Peyer's patch (tissue), 4 donors: ENCODE measurements around the gene WBP4. TPM values are rescaled to one million over a fixed set of nuclear protein-coding genes. Genes with fewer than 3 reads are reported as not detected.
A peak's percentile ranks its signal among the peaks of the same experiment; 100 is the strongest.
"Not testable (repeated sequence)": the region's sequence is repeated elsewhere in the genome, so short reads cannot be mapped to it uniquely, and the experiment has no call there.

Source experiments
- DNase-seq, 3 donors: peaks; one replicate each; pipeline ENCODE4 v3.0.0-alpha.2; 2017 to 2019
- H3K27ac ChIP-seq, 4 donors: fragments of 200-600 bp; sonication (generic); one replicate each; pipeline ENCODE4 v1.5.1; 2016 to 2019
- H3K27me3 ChIP-seq, 2 donors: fragments of 200-600 bp; sonication (generic); one replicate each; pipeline ENCODE4 v1.5.1; 2019
- H3K36me3 ChIP-seq, 3 donors: fragments of 200-600 bp; sonication (generic); one replicate each; pipeline ENCODE4 v1.5.1; 2016 to 2019
- H3K4me1 ChIP-seq, 4 donors: fragments of 200-600 bp; sonication (generic); one replicate each; pipeline ENCODE4 v1.5.1; 2016 to 2019
- H3K4me3 ChIP-seq, 4 donors: fragments of 200-600 bp; sonication (generic); 1 replicate in 3 of 4; 2 replicates in 1 of 4; pipeline ENCODE4 v1.5.1; 2016 to 2019; ENCODE audit warnings: mild to moderate bottlenecking in 1 of 4
- H3K9me3 ChIP-seq, 4 donors: fragments of 200-600 bp; sonication (generic); one replicate each; pipeline ENCODE4 v1.5.1; 2016 to 2019; ENCODE audit warnings: mild to moderate bottlenecking in 1 of 4
- POLR2A ChIP-seq, 2 donors: fragments of 450-650 bp; IDR thresholded peaks; one replicate each; pipeline ENCODE4 v1.5.1; 2017; ENCODE audit warnings: antibody characterized with exemption in 2 of 2, mild to moderate bottlenecking in 2 of 2, moderate library complexity in 2 of 2
- total RNA-seq, 4 donors: library from RNA; depleted of rRNA; stranded (reverse); fragments of >200 nt; gene quantifications; one replicate each; pipeline ENCODE4 v1.1.0, GENCODE V29; 2016
- TF ChIP-seq, protein P1 (sequence below), 6 experiments: fragments of 450-650 bp in 4 of 6; fragments of 200-600 bp in 2 of 6; sonication (generic) in 1 of 6; IDR thresholded peaks; one replicate each; pipeline ENCODE4 v1.5.1; 2017 to 2019; ENCODE audit warnings: antibody characterized with exemption in 6 of 6, mild to moderate bottlenecking in 3 of 6, moderate library complexity in 1 of 6

Gene WBP4
- total RNA-seq, 4 donors from 2014 or later, result 8.4 to 13.2 (median 8.6) TPM

DNA sequence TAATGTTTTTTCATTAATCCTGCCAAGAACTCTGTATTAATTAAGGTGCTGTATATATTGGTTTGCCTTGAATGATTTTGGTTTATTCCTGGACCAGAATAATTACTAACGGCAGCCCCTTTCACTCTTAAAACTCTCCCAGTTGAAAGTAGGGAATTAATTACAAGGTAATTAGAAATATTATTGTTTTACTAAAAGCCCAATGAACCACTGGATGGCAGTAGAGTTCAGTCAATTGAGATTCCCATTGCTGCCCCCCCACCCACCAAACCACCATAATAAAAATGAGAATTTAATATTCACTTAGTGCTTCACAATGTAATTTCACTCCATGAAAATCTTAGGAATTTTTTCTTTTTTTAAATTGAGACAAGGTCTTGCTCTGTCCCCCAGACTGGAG lies 13.7 kb downstream of the WBP4 start:
- TF ChIP-seq, protein P1, sequence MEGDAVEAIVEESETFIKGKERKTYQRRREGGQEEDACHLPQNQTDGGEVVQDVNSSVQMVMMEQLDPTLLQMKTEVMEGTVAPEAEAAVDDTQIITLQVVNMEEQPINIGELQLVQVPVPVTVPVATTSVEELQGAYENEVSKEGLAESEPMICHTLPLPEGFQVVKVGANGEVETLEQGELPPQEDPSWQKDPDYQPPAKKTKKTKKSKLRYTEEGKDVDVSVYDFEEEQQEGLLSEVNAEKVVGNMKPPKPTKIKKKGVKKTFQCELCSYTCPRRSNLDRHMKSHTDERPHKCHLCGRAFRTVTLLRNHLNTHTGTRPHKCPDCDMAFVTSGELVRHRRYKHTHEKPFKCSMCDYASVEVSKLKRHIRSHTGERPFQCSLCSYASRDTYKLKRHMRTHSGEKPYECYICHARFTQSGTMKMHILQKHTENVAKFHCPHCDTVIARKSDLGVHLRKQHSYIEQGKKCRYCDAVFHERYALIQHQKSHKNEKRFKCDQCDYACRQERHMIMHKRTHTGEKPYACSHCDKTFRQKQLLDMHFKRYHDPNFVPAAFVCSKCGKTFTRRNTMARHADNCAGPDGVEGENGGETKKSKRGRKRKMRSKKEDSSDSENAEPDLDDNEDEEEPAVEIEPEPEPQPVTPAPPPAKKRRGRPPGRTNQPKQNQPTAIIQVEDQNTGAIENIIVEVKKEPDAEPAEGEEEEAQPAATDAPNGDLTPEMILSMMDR (IDR thresholded peaks at IDR 0.05), result peak; percentile 25 to 57 (median 52)
- TF ChIP-seq POLR2A (IDR thresholded peaks at IDR 0.05), result no peak
- peaks cover 0 to 75% (median 3%) of the 10 kb centered on the region in 3 donors for H3K36me3 ChIP-seq
- peak in 1 of 3 donors; percentile 38 for DNase-seq
- H3K4me3 ChIP-seq, result no peak overlapping the region
- H3K27ac ChIP-seq, result no peak overlapping the region
- H3K9me3 ChIP-seq, result no peaks in the 10 kb centered on the region
- no peaks in the 10 kb centered on the region for H3K4me1 ChIP-seq
- H3K27me3 ChIP-seq, result no peaks in the 10 kb centered on the region

DNA sequence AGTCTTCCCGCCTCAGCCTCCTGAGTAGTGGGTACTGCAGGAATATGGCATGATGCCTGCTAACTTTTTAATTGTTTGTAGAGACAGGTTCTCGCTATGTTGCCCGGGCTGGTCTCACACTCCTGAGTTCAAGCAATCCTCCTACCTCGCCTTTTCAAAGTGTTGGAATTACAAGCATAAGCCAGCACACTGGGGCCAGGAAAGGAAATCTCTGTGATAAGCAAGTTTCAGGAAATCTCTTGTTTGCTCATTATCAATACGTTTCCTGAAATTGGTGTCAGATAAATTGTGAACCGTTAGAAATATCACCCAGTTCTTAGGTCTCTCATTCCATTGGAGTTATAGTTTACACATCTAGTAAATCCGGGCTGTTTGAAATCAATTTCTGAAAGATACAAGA lies 14.2 kb downstream of the WBP4 start:
- Histone ChIP-seq H3K36me3 (peaks cover 0 to 75% (median 0%) of the 10 kb centered on the region in 3 donors), H3K4me1 (no peaks in the 10 kb centered on the region), H3K27me3 (no peaks in the 10 kb centered on the region), H3K4me3 (no peak overlapping the region), H3K27ac (no peak overlapping the region), H3K9me3 (no peaks in the 10 kb centered on the region)
- TF ChIP-seq, protein P1 (IDR thresholded peaks at IDR 0.05), result no peak
- TF ChIP-seq POLR2A (IDR thresholded peaks at IDR 0.05), result no peak
- DNase-seq, result no peak

DNA sequence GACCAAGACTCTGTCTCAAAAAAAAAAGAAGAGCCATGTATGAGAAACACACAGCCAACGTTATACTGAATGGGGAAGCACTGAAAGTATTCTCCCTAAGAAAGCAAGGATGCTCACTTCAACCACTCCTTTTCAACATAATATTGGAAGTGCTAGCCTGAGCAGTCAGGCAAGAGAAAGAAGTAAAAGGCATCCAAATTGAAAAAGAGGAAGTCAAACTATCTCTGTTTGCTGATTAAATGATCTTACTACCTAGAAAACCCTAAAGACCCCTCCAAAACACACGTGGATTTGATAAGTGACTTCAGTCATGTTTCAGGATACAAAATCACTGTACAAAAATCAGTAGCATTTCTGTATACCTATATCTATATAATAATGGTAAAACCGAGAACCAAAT lies 16.2 kb downstream of the WBP4 start:
- no peak for DNase-seq
- Histone ChIP-seq H3K4me3 (no peak overlapping the region), H3K36me3 (peaks cover 0 to 74% (median 0%) of the 10 kb centered on the region in 3 donors), H3K9me3 (no peaks in the 10 kb centered on the region), H3K27me3 (no peaks in the 10 kb centered on the region), H3K4me1 (no peaks in the 10 kb centered on the region), H3K27ac (no peak overlapping the region)
- TF ChIP-seq, protein P1 (IDR thresholded peaks at IDR 0.05), result no peak
- no peak for TF ChIP-seq POLR2A (IDR thresholded peaks at IDR 0.05)

DNA sequence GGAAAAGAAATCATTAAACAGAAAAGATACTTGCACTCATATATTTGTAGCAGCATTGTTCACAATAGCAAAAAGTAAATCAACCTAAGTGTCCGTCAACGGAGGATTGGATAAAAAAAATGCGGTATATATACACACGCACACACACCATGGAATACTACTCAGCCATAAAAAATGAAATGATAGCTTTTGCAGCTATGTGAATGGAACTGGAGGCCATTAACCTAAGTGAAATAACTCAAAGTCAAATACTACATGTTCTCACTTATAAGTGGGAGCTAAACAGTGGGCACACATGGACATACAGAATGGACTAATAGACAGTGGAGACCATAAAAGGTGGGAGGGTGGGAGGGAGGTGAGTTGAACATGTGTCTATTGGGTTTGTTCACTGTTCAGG lies 18.4 kb downstream of the WBP4 start:
- Histone ChIP-seq H3K9me3 (no peaks in the 10 kb centered on the region), H3K4me3 (no peak overlapping the region), H3K4me1 (no peaks in the 10 kb centered on the region), H3K36me3 (peaks cover 0 to 60% (median 0%) of the 10 kb centered on the region in 3 donors), H3K27me3 (no peaks in the 10 kb centered on the region), H3K27ac (no peak overlapping the region)
- TF ChIP-seq POLR2A (IDR thresholded peaks at IDR 0.05), result no peak
- TF ChIP-seq, protein P1 (IDR thresholded peaks at IDR 0.05), result no peak
- no peak for DNase-seq

DNA sequence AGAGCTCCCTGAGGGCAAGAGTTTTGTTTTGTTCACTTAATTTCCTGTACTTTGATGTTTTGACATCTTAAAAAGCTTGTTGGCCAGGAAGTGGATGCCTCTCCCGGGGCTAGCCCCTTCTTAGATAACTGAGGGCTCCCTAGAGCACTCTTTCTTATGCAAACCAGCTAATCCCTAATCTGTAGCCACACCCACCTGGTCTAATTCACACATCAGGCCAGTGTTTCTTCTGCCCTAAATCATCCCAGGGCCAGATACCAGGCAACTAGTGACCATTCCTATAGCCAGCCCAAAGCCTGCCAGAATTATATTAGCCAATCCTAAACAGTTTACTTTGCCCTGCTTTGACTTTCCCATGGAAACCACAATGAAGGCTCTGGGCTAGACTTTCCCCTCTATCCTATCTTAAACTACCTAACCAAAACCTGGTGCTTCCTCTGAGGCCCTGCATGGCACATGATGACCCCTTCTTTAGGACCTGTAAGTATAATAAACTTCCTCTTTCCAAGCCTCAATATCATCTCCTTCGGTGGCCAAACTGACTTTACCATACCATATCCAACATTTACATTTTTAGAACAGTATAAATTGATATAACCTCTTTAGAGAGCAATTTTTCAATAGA lies 24.8 kb downstream of the WBP4 start:
- DNase-seq, result no peak
- H3K4me1 ChIP-seq, result no peaks in the 10 kb centered on the region
- H3K27ac ChIP-seq, result no peak overlapping the region
- H3K4me3 ChIP-seq, result no peak overlapping the region
- H3K27me3 ChIP-seq, result no peaks in the 10 kb centered on the region
- H3K9me3 ChIP-seq, result no peaks in the 10 kb centered on the region
- peaks cover 0 to 21% (median 0%) of the 10 kb centered on the region in 3 donors for H3K36me3 ChIP-seq
- TF ChIP-seq POLR2A (IDR thresholded peaks at IDR 0.05), result no peak
- TF ChIP-seq, protein P1 (IDR thresholded peaks at IDR 0.05), result no peak

DNA sequence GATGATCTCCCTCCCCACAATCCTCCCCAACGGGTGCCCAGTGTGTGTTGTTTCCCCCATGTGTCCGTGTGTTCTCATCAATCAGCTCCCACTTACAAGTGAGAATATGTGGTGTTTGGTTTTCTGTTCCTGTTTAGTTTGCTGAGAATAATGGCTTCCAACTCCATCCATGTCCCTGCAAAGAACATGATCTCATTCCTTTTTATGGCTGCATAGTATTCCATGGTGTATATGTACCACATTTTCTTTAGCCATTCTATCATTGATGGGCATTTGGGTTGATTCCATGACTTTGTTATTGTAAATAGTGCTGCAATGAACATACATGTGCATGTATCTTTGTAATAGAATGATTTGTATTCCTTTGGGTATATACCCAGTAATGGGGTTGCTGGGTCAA lies 34.4 kb downstream of the WBP4 start:
- H3K4me1 ChIP-seq, H3K9me3 ChIP-seq, H3K36me3 ChIP-seq, H3K27me3 ChIP-seq, H3K4me3 ChIP-seq, DNase-seq, H3K27ac ChIP-seq: not testable (repeated sequence)
